ENCODE measurements around the gene NUMB.

GRCh38 chr14:73424453-73424852 is 33.9 kb downstream of the NUMB start:
- TF ChIP-seq CTCF (IDR thresholded peaks at IDR 0.05) (no peak), POLR2A (IDR thresholded peaks at IDR 0.05) (no peak)
